HG03064 (cell line): ENCODE results near the gene FOXO1.
A peak's percentile ranks its signal among the peaks of the same experiment; 100 is the strongest.
"Not testable (repeated sequence)": the region's sequence is repeated elsewhere in the genome, so short reads cannot be mapped to it uniquely, and the experiment has no call there.

ENCODE experiments used
- ATAC-seq: cut with Tn5 transposase; IDR thresholded peaks from one replicate; pipeline ENCODE4 v1.9.1; 2021; ENCODE audit warnings: low read depth; ENCODE audit not compliant: unreplicated experiment

Gene FOXO1

DNA sequence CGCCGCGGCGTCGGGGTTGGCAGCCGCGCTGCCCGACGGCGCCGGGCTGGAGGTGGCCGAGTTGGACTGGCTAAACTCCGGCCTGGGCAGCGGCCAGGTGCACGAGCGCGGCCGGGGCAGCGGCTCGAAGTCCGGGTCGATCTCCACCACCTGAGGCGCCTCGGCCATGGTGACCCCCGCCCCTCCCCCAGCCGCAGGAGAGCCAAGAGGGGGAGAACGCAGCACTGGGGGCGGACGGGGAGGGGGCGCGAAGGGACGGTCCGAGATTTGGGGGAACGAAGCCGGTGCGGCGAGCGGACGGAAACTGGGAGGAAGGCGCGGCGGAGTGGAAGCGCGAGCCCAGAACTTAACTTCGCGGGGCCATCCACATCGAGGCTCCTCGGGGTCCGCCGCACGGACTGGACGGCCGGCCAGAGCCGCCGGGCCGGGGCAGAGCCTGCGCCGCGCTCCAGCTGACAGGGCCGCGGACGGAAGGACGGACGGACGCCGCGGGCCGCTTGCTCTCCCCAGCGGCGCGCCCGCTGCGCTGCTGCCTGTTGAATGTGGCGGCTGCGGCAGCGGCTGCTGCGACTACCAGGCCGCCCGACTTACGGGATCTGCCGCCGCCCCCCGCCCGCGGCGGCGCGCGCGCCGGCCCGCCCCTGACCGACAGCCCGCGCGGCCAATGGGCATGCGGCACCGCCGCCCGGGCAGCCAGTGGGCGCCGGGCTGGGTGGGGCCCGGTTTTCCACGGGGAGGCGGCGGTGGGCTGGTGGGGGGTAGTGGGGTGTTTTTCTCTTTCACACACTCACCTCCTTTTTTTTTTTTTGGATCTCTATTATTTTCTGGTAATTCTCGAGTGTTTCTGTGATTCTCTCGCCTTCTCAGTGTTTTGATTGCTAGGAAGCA, at the start of gene FOXO1:
TSS of gene FOXO1 (minus strand) at position 597 of the 888 bp plus-strand sequence. CDS start at position 168, 429 bp downstream.
- peak; percentile 47 for ATAC-seq

- ATAC-seq, result not testable (repeated sequence)
Measured at GRCh38 chr13:40714433-40714832, 48.0 kb upstream of the FOXO1 start.

DNA sequence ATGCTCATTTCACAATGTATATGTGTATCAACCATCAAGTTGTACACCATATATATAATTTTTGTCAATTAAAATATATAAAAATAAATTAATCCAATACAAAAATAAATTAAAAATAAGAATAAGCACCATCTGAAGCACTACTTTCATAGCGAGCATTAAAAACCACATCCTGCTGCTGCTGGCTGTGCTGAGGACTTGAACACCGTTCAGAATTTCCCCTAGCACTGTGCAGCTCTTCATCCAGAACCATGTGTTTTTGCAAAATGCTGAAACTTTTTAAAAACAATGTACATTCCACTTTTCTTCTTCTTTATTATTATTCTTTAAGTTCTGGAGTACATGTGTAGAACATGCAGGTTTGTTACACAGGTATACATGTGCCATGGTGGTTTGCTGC, 40.0 kb upstream of the FOXO1 start:
- no peak for ATAC-seq

- peak; percentile 66 for ATAC-seq
Measured at GRCh38 chr13:40697711-40698110, 31.3 kb upstream of the FOXO1 start.

GRCh38 chr13:40694426-40694825, 28.0 kb upstream of the FOXO1 start:
- ATAC-seq, result no peak

DNA sequence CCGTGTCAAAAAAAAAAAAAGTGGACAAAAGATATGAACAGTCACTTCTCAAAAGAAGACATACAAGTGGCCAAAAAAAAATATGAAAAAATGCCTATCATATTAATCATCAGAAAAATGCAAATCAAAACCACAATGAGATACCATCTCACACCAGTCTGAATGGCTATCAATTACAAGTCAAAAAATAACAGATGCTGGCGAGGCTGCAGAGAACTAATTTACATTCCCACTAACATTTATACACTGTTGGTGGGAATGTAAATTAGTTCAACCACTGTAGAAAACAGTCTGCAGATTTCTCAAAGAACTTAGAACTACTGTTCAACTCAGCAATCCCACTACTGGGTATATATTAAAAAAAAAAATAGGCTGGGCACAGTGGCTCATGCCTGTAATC, 26.5 kb upstream of the FOXO1 start:
- ATAC-seq, result no peak

DNA sequence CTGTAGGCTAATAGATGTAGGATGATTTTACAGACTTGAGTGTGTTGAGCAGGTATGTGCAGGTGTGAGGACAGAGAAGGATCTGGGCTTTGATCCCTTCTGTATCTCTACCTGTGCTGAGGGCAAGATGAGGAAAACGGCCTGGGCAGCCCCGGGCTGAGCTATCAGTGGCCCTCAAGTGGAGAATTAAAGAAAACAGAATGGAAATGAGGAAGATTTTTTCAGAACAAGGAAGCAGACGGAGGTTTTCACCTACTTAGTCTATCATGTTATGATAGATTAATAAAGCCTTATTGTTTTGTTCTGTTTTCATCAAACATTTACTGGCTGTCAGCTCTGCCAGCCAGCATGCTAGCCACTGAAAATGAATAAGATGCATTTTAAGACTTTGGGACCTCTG, 22.3 kb upstream of the FOXO1 start:
- no peak for ATAC-seq

GRCh38 chr13:40682449-40683240, 16.2 kb upstream of the FOXO1 start:
- no peak for ATAC-seq

DNA sequence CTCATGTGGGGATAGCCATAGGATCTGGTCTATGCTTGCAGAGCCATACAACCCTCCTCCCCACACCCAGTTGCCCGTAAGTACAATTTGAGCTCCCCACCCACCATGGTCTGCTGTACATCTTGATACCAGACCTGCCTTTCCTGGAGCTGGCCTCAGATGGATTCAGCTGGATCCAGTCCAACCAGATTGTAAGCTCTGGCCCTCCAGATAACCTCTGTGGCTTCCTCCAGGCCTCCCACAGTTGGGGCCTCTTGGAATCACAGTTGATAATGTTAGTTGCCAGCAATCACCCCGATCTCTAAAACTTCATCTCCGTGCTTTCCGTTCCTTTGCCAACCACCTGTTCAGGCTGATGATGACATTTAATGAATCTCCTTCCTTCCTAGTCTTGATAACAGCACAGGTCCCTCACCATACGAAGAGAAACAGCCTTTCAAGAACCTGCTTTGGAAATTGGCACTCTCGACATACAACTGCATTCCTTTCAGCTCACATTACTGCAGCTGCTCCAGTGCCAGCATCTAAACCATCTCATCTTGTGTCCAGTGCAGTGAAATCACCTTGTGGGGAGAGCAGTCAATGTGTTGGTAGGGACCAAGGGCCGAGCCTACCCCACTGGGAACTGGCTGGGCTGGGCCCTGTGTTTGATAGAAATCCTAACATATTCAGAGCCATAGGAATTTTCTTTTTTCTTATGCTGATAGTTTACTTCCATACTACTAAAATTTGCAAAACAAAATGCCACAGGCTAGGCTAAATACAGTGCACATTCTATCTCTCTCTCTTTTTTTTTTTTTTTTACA, 15.1 kb upstream of the FOXO1 start:
- no peak for ATAC-seq

GRCh38 chr13:40680659-40681323, 14.3 kb upstream of the FOXO1 start:
- no peak for ATAC-seq

- no peak for ATAC-seq
Measured at GRCh38 chr13:40679480-40679985, 13.1 kb upstream of the FOXO1 start.

GRCh38 chr13:40677064-40677463, 10.6 kb upstream of the FOXO1 start:
- ATAC-seq, result no peak

- no peak for ATAC-seq
Measured at GRCh38 chr13:40676007-40676406, 9.6 kb upstream of the FOXO1 start.

- no peak for ATAC-seq
Measured at GRCh38 chr13:40673414-40673813, 7.0 kb upstream of the FOXO1 start.

DNA sequence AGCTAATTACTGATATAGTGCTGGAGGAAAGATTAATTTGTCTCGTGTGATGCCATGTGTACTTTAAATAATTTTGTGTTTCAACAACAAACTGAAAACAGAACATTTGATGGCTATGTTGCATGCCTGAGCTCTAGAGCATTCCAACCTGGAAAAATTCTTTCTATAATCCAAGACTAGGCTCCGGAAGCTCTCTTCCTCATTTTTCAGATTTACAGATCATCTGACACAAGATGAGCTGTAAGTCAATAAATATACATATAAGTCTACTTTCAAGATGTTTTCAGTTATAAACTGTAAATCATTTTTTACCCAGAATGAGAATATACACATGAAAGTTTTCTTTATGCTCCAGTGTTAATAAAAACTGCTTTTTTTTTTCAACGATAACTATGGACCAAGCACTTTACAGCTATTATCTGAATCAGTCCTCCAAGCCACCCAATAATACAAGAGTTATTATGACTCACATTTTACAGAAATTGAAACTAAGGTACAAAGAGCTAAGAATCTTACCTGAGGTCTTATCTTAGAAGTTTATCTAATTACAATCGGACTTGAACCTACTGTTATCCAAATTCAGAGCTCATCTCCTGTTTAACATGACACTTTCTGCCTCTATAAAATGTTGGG, 6.4 kb upstream of the FOXO1 start:
- no peak for ATAC-seq

GRCh38 chr13:40671956-40672764, 5.7 kb upstream of the FOXO1 start:
- ATAC-seq, result no peak

- ATAC-seq, result no peak
Measured at GRCh38 chr13:40670307-40670706, 3.9 kb upstream of the FOXO1 start.

DNA sequence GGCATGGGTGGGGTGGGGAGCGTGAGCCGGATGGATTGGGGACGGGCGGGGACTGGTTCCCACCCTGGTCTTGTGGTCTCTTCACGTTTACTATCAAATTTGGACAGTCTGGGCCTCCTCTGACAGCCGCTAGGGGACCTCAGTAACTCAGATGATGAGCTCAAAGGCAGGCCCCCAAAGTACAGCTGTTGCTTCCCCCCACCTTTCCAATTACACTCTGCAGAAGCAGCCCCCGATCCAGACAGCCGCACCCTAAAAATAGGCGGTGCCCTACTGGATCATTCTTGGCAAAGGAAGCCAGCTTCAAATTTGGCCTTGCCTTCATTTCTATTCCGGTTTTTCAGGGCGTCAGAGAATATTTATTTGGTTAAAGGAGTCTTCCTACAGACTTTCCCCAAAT, 1.9 kb upstream of the FOXO1 start:
- no peak for ATAC-seq

DNA sequence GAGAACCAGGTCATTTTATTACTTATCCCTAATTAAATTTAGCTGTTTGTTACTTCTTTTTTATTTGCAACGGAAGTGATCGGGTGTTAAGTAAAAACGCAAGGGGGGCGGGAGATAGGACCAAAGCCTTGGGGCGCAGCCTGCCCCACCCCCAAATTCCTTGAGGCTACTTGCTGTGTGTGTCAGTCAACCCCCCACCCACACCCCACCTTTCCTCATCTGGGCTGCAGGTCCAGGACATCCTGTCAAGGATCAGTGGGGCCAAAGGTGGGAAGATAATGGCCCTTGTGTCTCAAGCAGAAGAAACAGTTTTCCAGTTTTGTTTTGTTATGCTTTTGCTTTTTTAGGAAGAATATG, 1.2 kb upstream of the FOXO1 start:
- ATAC-seq, result no peak
